ENCODE data around the gene XRCC4. TPM values are rescaled to one million over a fixed set of nuclear protein-coding genes. Genes with fewer than 3 reads are reported as not detected.

XRCC4 gene
- total RNA-seq, 1 donor from 2014 or later = 12.9 TPM

DNA sequence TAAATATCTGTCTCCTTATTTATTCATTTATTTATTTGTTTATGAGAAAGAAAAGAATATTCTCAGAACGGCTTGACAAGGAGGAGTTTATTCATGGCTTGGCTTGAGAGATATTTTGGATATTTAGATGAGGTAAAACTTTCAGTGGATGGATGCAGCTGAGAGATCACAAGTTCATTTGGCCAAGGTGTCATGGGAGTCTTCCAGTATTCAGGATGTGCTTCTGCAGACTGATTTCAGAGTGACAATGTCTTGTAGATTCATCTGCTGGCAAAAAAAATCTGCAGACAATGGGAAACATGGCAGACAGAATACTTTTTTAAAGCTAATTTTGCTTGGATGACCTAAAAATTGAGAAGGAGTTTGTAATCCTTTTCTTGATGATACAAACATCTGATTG, 38.5 kb downstream of the XRCC4 start:
- H3K9me3 Mint-ChIP-seq (ENCODE audit: low read depth) = peaks cover 27% of the 10 kb centered on the region
- H3K27me3 Mint-ChIP-seq = no peaks in the 10 kb centered on the region
- no peak for DNase-seq (ENCODE audit: low spot score, unreplicated experiment)
- H3K4me3 Mint-ChIP-seq (ENCODE audit: low read depth) = no peak overlapping the region
- no peak overlapping the region for H3K27ac Mint-ChIP-seq
- H3K4me1 Mint-ChIP-seq (ENCODE audit: low read depth) = no peaks in the 10 kb centered on the region
- TF ChIP-seq, protein P1, sequence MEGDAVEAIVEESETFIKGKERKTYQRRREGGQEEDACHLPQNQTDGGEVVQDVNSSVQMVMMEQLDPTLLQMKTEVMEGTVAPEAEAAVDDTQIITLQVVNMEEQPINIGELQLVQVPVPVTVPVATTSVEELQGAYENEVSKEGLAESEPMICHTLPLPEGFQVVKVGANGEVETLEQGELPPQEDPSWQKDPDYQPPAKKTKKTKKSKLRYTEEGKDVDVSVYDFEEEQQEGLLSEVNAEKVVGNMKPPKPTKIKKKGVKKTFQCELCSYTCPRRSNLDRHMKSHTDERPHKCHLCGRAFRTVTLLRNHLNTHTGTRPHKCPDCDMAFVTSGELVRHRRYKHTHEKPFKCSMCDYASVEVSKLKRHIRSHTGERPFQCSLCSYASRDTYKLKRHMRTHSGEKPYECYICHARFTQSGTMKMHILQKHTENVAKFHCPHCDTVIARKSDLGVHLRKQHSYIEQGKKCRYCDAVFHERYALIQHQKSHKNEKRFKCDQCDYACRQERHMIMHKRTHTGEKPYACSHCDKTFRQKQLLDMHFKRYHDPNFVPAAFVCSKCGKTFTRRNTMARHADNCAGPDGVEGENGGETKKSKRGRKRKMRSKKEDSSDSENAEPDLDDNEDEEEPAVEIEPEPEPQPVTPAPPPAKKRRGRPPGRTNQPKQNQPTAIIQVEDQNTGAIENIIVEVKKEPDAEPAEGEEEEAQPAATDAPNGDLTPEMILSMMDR (IDR thresholded peaks at IDR 0.05; ENCODE audit: unreplicated experiment) = no peak
- H3K36me3 Mint-ChIP-seq (ENCODE audit: insufficient read depth) = peaks cover 44% of the 10 kb centered on the region

DNA sequence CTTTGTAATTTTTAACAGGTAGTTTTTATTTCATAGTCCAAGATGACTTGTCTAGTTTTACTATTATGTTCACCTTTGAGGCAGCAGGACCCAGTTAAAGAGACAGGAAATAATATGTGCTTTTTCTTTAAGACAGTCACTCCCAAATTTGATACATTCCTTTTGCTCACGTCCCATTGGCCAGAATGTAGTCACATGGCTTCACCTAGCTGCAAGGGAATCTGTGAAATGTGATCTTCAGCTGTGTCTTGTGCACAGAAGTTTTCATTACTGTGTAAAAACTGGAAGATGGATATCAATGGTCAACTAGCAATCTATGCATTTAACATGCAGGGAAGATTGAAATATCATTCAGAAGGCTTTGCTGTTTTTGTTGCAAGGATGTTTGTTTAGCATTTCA, 41.1 kb downstream of the XRCC4 start:
- H3K4me3 Mint-ChIP-seq (ENCODE audit: low read depth) = no peak overlapping the region
- peaks cover 23% of the 10 kb centered on the region for H3K9me3 Mint-ChIP-seq (ENCODE audit: low read depth)
- H3K4me1 Mint-ChIP-seq (ENCODE audit: low read depth) = no peaks in the 10 kb centered on the region
- no peak overlapping the region for H3K27ac Mint-ChIP-seq
- H3K36me3 Mint-ChIP-seq (ENCODE audit: insufficient read depth) = peaks cover 33% of the 10 kb centered on the region
- DNase-seq (ENCODE audit: low spot score, unreplicated experiment) = no peak
- H3K27me3 Mint-ChIP-seq = no peaks in the 10 kb centered on the region
- TF ChIP-seq, protein P1 (IDR thresholded peaks at IDR 0.05; ENCODE audit: unreplicated experiment) = no peak

DNA sequence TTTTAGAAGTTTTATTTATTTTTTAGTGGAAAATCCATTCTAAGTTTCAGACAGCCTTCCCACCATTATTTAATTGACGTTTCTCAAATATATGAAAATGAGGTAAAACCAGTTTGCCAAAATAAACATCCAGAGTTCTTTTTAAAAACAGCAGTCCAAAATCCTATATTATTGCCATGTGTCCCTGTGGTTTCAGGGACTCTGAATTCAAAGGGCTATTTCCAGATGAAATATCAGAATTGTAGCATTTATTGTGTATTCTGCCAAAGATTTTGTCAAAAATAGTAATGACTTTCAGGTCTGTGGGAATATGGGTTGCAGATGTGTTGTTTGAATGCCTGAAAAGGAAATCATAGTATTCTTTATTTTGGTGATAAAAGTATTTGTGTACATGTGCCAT, 41.6 kb downstream of the XRCC4 start:
- Mint-ChIP-seq H3K27me3 (no peaks in the 10 kb centered on the region), H3K4me3 (ENCODE audit: low read depth) (no peak overlapping the region), H3K9me3 (ENCODE audit: low read depth) (peaks cover 23% of the 10 kb centered on the region), H3K27ac (no peak overlapping the region), H3K36me3 (ENCODE audit: insufficient read depth) (peaks cover 29% of the 10 kb centered on the region), H3K4me1 (ENCODE audit: low read depth) (no peaks in the 10 kb centered on the region)
- TF ChIP-seq, protein P1 (IDR thresholded peaks at IDR 0.05; ENCODE audit: unreplicated experiment) = no peak
- no peak for DNase-seq (ENCODE audit: low spot score, unreplicated experiment)

DNA sequence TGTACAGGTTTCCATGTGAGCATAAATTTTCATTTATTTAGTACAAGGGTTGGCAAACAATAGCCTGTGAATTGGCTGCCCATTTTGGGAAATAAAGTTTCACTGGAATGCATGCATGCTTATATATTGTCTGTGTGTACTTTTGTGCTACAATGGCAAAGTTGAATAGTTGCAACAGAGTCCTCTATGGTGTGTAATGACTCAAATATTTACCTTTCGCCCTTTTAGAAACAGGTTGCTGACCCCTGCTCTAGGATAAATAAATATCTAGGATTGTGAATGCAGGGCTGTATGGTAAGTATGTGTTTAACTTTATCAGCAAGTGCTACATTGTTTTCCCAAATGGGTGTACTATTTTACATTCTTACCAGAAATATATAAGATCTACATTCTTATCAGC, 47.2 kb downstream of the XRCC4 start:
- Mint-ChIP-seq H3K27ac (no peak overlapping the region), H3K4me3 (ENCODE audit: low read depth) (no peak overlapping the region), H3K36me3 (ENCODE audit: insufficient read depth) (peaks cover 35% of the 10 kb centered on the region), H3K9me3 (ENCODE audit: low read depth) (peaks cover 45% of the 10 kb centered on the region), H3K27me3 (no peaks in the 10 kb centered on the region), H3K4me1 (ENCODE audit: low read depth) (peaks cover 8% of the 10 kb centered on the region)
- no peak for DNase-seq (ENCODE audit: low spot score, unreplicated experiment)
- TF ChIP-seq, protein P1 (IDR thresholded peaks at IDR 0.05; ENCODE audit: unreplicated experiment) = no peak

DNA sequence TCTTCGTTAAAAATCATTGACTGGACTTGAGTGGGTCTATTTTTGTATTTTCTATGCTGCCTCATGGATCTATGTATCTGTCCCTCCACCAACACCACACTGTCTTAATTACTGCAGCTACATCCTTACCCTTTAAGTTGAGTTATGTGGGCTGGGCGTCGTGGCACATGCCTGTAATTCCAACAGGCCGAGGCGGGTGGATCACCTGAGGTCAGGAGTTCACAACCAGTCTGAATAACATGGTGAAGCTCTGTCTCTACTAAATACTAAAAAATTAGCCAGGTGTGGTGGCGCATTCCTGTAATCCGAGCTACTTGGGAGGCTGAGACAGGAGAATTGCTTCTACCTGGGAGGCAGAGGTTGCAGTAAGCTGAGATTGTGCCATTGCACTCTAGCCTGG, 48.2 kb downstream of the XRCC4 start:
- Mint-ChIP-seq H3K27ac (peak overlapping the region; percentile 63), H3K4me3 (ENCODE audit: low read depth) (no peak overlapping the region), H3K36me3 (ENCODE audit: insufficient read depth) (peaks cover 37% of the 10 kb centered on the region), H3K9me3 (ENCODE audit: low read depth) (peaks cover 42% of the 10 kb centered on the region), H3K27me3 (no peaks in the 10 kb centered on the region), H3K4me1 (ENCODE audit: low read depth) (peaks cover 8% of the 10 kb centered on the region)
- no peak for DNase-seq (ENCODE audit: low spot score, unreplicated experiment)
- TF ChIP-seq, protein P1 (IDR thresholded peaks at IDR 0.05; ENCODE audit: unreplicated experiment) = no peak

All from progenitor cell of endocrine pancreas (in vitro differentiated cells).